HCT116 (cell line): ENCODE data around the gene BPIFB3.

Experiments used
- CEBPB ChIP-seq: IDR thresholded peaks from 2 replicates; pipeline ENCODE4 v1.6.1; 2012; ENCODE audit warnings: low read depth
- EGR1 ChIP-seq: IDR thresholded peaks from 2 replicates; pipeline ENCODE4 v1.6.1; 2012; ENCODE audit warnings: low read depth
- EZH2 ChIP-seq: fragments of 200-600 bp; sonication (generic); IDR thresholded peaks from 2 replicates; pipeline ENCODE4 v1.6.1; 2017; ENCODE audit warnings: antibody characterized with exemption, mixed run types
- EZH2phosphoT487 ChIP-seq: fragments of 200-600 bp; IDR thresholded peaks from 2 replicates; pipeline ENCODE4 v1.6.1; 2018; ENCODE audit warnings: antibody characterized with exemption, borderline replicate concordance
- FOSL1 ChIP-seq: IDR thresholded peaks from 2 replicates; pipeline ENCODE4 v1.6.1; 2012; ENCODE audit warnings: low read depth
- POLR2A ChIP-seq: IDR thresholded peaks from 2 replicates; pipeline ENCODE4 v1.7.0; 2011; ENCODE audit warnings: borderline replicate concordance; ENCODE audit not compliant: insufficient read depth, insufficient read length; ENCODE audit errors: extremely low read depth
- POLR2AphosphoS5 ChIP-seq: IDR thresholded peaks from 2 replicates; pipeline ENCODE4 v1.6.1; 2011; ENCODE audit warnings: mild to moderate bottlenecking, low read depth, low read length, moderate library complexity
- RAD21 ChIP-seq: IDR thresholded peaks from 2 replicates; pipeline ENCODE4 v1.6.1; 2012; ENCODE audit warnings: low read depth, mild to moderate bottlenecking
- TF ChIP-seq, protein P1 (sequence below), 3 experiments: fragments of 200-600 bp in 1 of 3; sonication (generic) in 1 of 3; IDR thresholded peaks in 2 of 3; conservative IDR thresholded peaks in 1 of 3; 2 replicates each; pipeline ENCODE4 v1.5.1; 2012 to 2017; ENCODE audit warnings: low read depth in 2 of 3, low read length in 2 of 3, antibody characterized with exemption in 1 of 3, borderline replicate concordance in 1 of 3, control low read depth in 1 of 3, mild to moderate bottlenecking in 1 of 3, mixed read lengths in 1 of 3, mixed run types in 1 of 3, moderate library complexity in 1 of 3; ENCODE audit not compliant: insufficient read depth in 1 of 3
- TF ChIP-seq, protein P2 (sequence below): IDR thresholded peaks from 2 replicates; pipeline ENCODE4 v1.6.1; 2012
- TF ChIP-seq, protein P3 (sequence below): IDR thresholded peaks from 2 replicates; pipeline ENCODE4 v1.6.1; 2012; ENCODE audit warnings: low read depth

DNA sequence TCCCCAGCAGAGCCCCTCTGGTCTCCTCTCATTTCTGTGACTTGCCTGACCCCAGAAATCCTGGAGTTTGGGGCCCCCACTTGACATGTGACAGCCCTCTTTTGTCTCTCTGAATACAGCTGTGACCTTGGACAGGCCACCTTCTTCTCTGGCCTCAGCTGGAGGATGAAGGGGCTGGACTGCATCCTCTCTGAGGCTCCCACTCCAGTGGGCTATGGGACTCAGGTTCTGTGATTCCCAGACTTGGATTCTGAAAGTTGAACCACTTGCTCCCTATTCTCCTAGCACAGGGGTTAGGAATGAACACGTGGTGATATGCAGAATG lies 9.1 kb downstream of the BPIFB3 start:
- TF ChIP-seq, protein P1, sequence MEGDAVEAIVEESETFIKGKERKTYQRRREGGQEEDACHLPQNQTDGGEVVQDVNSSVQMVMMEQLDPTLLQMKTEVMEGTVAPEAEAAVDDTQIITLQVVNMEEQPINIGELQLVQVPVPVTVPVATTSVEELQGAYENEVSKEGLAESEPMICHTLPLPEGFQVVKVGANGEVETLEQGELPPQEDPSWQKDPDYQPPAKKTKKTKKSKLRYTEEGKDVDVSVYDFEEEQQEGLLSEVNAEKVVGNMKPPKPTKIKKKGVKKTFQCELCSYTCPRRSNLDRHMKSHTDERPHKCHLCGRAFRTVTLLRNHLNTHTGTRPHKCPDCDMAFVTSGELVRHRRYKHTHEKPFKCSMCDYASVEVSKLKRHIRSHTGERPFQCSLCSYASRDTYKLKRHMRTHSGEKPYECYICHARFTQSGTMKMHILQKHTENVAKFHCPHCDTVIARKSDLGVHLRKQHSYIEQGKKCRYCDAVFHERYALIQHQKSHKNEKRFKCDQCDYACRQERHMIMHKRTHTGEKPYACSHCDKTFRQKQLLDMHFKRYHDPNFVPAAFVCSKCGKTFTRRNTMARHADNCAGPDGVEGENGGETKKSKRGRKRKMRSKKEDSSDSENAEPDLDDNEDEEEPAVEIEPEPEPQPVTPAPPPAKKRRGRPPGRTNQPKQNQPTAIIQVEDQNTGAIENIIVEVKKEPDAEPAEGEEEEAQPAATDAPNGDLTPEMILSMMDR (IDR thresholded peaks at IDR 0.05 in 2 of 3, conservative IDR thresholded peaks at IDR 0.05 in 1 of 3; ENCODE audit: borderline replicate concordance in 1 of 3, insufficient read depth in 1 of 3, low read depth in 2 of 3, low read length in 2 of 3) = no peak
- TF ChIP-seq CEBPB (no peak), EGR1 (no peak), FOSL1 (no peak), RAD21 (no peak), POLR2A (no peak), EZH2 (no peak), POLR2AphosphoS5 (no peak), EZH2phosphoT487 (no peak)
- TF ChIP-seq, protein P2, sequence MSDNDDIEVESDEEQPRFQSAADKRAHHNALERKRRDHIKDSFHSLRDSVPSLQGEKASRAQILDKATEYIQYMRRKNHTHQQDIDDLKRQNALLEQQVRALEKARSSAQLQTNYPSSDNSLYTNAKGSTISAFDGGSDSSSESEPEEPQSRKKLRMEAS = no peak
- TF ChIP-seq, protein P3, sequence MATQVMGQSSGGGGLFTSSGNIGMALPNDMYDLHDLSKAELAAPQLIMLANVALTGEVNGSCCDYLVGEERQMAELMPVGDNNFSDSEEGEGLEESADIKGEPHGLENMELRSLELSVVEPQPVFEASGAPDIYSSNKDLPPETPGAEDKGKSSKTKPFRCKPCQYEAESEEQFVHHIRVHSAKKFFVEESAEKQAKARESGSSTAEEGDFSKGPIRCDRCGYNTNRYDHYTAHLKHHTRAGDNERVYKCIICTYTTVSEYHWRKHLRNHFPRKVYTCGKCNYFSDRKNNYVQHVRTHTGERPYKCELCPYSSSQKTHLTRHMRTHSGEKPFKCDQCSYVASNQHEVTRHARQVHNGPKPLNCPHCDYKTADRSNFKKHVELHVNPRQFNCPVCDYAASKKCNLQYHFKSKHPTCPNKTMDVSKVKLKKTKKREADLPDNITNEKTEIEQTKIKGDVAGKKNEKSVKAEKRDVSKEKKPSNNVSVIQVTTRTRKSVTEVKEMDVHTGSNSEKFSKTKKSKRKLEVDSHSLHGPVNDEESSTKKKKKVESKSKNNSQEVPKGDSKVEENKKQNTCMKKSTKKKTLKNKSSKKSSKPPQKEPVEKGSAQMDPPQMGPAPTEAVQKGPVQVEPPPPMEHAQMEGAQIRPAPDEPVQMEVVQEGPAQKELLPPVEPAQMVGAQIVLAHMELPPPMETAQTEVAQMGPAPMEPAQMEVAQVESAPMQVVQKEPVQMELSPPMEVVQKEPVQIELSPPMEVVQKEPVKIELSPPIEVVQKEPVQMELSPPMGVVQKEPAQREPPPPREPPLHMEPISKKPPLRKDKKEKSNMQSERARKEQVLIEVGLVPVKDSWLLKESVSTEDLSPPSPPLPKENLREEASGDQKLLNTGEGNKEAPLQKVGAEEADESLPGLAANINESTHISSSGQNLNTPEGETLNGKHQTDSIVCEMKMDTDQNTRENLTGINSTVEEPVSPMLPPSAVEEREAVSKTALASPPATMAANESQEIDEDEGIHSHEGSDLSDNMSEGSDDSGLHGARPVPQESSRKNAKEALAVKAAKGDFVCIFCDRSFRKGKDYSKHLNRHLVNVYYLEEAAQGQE = no peak
